ENCODE measurements around the gene HDGFL2. TPM values are rescaled to one million over a fixed set of nuclear protein-coding genes. Genes with fewer than 3 reads are reported as not detected.
A peak's percentile ranks its signal among the peaks of the same experiment; 100 is the strongest.

The HDGFL2 gene
- total and polyA plus RNA-seq, 10 of the 15 experiments (the other 5 are each of a cell fraction or from before 2014, with no cell fraction given), result 0.16 to 56.9 (median 25.3) TPM

GRCh38 chr19:4539693-4540581, 67.8 kb downstream of the HDGFL2 start, which contains the start of gene LRG1:
LRG1 (minus strand) TSS chr19:4540036; CDS start chr19:4540013, 23 bp downstream.
- no TSS peak for BruUV-seq (replicated peaks)
- peaks cover 12% of the 10 kb centered on the region for H3K4me1 ChIP-seq (ENCODE audit: control insufficient read depth, insufficient read depth, low read length)
- H3K9me3 ChIP-seq (replicated peaks; ENCODE audit: control insufficient read depth, insufficient read depth, low read length), result peaks cover 2% of the 10 kb centered on the region; the same call in 2 of the 3 replicates
- intact Hi-C loops (cut with micrococcal nuclease; ENCODE audit: unreplicated experiment) (no loop called here), in situ Hi-C loops (cut with MboI) (no loop called here)
- no peak within 1 kb of the TSS for H3K27ac ChIP-seq (ENCODE audit: control insufficient read depth, insufficient read depth)
- H2AFZ ChIP-seq (ENCODE audit: control insufficient read depth, low read depth, low read length), result peak within 1 kb of the TSS; percentile 69
- ATAC-seq (peak; percentile 90), FAIRE-seq (no peak), DNase-seq (ENCODE audit: low read depth, low spot score) (peak; percentile 30)
- H3K4me2 ChIP-seq (ENCODE audit: control insufficient read depth, insufficient read depth), result peak within 1 kb of the TSS; percentile 40
- H3K9ac ChIP-seq (ENCODE audit: control insufficient read depth, insufficient read depth, low read length), result no peak within 1 kb of the TSS
- POLR2A ChIA-PET, result interaction anchor here (0.7 kb wide), 1 partner anchor 137 kb away, joined by 3 read pairs; the partner anchor contains the start of gene CHAF1A
- SMC1A ChIA-PET (ENCODE audit: uncharacterized antibody, unreplicated experiment), result interaction anchor here (1.0 to 1.8 kb wide), 3 partner anchors 15 to 50 kb away, joined by 3 to 4 read pairs (median 3); no protein-coding TSS in a partner anchor
- H4K20me1 ChIP-seq (ENCODE audit: control insufficient read depth, insufficient read depth), result no peaks in the 10 kb centered on the region
- CTCF ChIA-PET, result interaction anchor here (0.6 to 4.8 kb wide), 9 partner anchors 15 to 1755 kb away, joined by 3 to 44 read pairs (median 4); partner anchors contain the start of gene THOP1
- peak within 1 kb of the TSS; percentile 22; the same call in 1 of the 2 replicates for H3K4me3 ChIP-seq
- WGBS (ENCODE audit: insufficient coverage, insufficient replicate concordance, low lambda C conversion rate, missing lambda C conversion rate), result 40% methylated on average over 14 of the region's 14 CpGs
- TF ChIP-seq NR2F1 (conservative IDR thresholded peaks at IDR 0.05) (0 out of 2 replicates have a peak, but pooled peaks have one; percentile 25), EGR1 (IDR thresholded peaks at IDR 0.05; ENCODE audit: borderline replicate concordance in 1 of 2, low read depth in 2 of 2, low read length in 2 of 2) (peak; percentile 22 to 86), DPF2 (IDR thresholded peaks at IDR 0.05) (0 out of 2 replicates have a peak, but pooled peaks have one; percentile 24), NR2C1 (IDR thresholded peaks at IDR 0.05) (peak; percentile 74), FOS (IDR thresholded peaks at IDR 0.05; ENCODE audit: borderline replicate concordance, extremely low read depth, insufficient read length) (no peak), POLR2AphosphoS2 (IDR thresholded peaks at IDR 0.05; ENCODE audit: low read depth, low read length) (no peak), CBX3 (IDR thresholded peaks at IDR 0.05; ENCODE audit: borderline replicate concordance, low read depth) (no peak), POLR2A (IDR thresholded peaks at IDR 0.05; ENCODE audit: low read depth, low read length) (0 out of 2 replicates have a peak, but pooled peaks have one; percentile 44), RELA (IDR thresholded peaks at IDR 0.05; ENCODE audit: borderline replicate concordance, partially characterized antibody) (peak; percentile 63), E4F1 (IDR thresholded peaks at IDR 0.05; ENCODE audit: borderline replicate concordance, partially characterized antibody) (no peak), BCL11A (IDR thresholded peaks at IDR 0.05; ENCODE audit: low read depth, low read length) (no peak), IKZF2 (IDR thresholded peaks at IDR 0.05) (0 out of 4 replicates have a peak, but pooled peaks of 1 of the 2 experiments have one; percentile 22), KLF5 (IDR thresholded peaks at IDR 0.05; ENCODE audit: partially characterized antibody) (no peak)
- no peaks in the 10 kb centered on the region for H3K36me3 ChIP-seq (ENCODE audit: control insufficient read depth in 2 of 2, insufficient read depth in 2 of 2, low read length in 1 of 2)
- no peaks in the 10 kb centered on the region for H3K27me3 ChIP-seq (replicated peaks in 1 of 2; ENCODE audit: control insufficient read depth in 2 of 2, insufficient read depth in 2 of 2, low read length in 1 of 2)
- RAD21 ChIA-PET (ENCODE audit: unreplicated experiment), result interaction anchor here (0.7 kb wide), 1 partner anchor 68 kb away, joined by 3 read pairs; no protein-coding TSS in a partner anchor
- no peaks in the 10 kb centered on the region for H3K79me2 ChIP-seq (ENCODE audit: control insufficient read depth, insufficient read depth, low read length)

Measured in GM12878 (cell line).